Osteoblast (primary cell): ENCODE results near the gene TEDC2. TPM values are rescaled to one million over a fixed set of nuclear protein-coding genes. Genes with fewer than 3 reads are reported as not detected.

ENCODE experiments used
- DNase-seq: peaks from one replicate; pipeline ENCODE4 v3.0.0; 2011; ENCODE audit warnings: low spot score, mixed read lengths; ENCODE audit not compliant: insufficient read length; ENCODE audit errors: missing footprints
- H2AFZ ChIP-seq: 2 replicates; pipeline ENCODE4 v1.6.0; 2011; ENCODE audit warnings: mild to moderate bottlenecking, low read length
- H3K27ac ChIP-seq: 2 replicates; pipeline ENCODE4 v1.5.1; 2011; ENCODE audit warnings: mild to moderate bottlenecking, low read depth, low read length, moderate library complexity
- H3K27me3 ChIP-seq: 2 replicates; pipeline ENCODE4 v1.6.0; 2012; ENCODE audit warnings: mild to moderate bottlenecking, control low read depth, inconsistent platforms, low read length, moderate library complexity; ENCODE audit not compliant: insufficient read depth
- H3K36me3 ChIP-seq: 2 replicates; pipeline ENCODE4 v1.5.1; 2011; ENCODE audit warnings: mild to moderate bottlenecking, low read length, control low read depth, moderate library complexity; ENCODE audit not compliant: insufficient read depth
- H3K4me1 ChIP-seq: 2 replicates; pipeline ENCODE4 v1.5.1; 2011; ENCODE audit warnings: mild to moderate bottlenecking, low read length, control low read depth, moderate library complexity; ENCODE audit not compliant: insufficient read depth
- H3K4me2 ChIP-seq: 2 replicates; pipeline ENCODE4 v1.6.0; 2011; ENCODE audit warnings: mild to moderate bottlenecking, low read length; ENCODE audit not compliant: insufficient read depth
- H3K4me3 ChIP-seq: fragments of 200-600 bp; sonication (generic); 3 replicates; pipeline ENCODE4 v1.5.1; 2012; ENCODE audit warnings: mild to moderate bottlenecking, low read length, inconsistent platforms; ENCODE audit not compliant: insufficient read depth
- H3K79me2 ChIP-seq: 2 replicates; pipeline ENCODE4 v1.6.0; 2012; ENCODE audit warnings: mild to moderate bottlenecking, low read length, control low read depth, inconsistent platforms; ENCODE audit not compliant: insufficient read depth
- H3K9me3 ChIP-seq: 2 replicates; pipeline ENCODE4 v1.5.1; 2011; ENCODE audit warnings: low read depth, low read length, control low read depth
- H4K20me1 ChIP-seq: 2 replicates; pipeline ENCODE4 v1.6.0; 2012; ENCODE audit warnings: mild to moderate bottlenecking, low read length, control low read depth; ENCODE audit not compliant: insufficient read depth
- CTCF ChIP-seq: IDR thresholded peaks from 2 replicates; pipeline ENCODE4 v1.5.1; 2011; ENCODE audit warnings: mild to moderate bottlenecking, low read depth, low read length, moderate library complexity; ENCODE audit errors: extremely low read depth
- total RNA-seq: library from RNA; depleted of rRNA; stranded (reverse); fragments of >200 nt; gene quantifications from 2 replicates; pipeline ENCODE4 v1.2.3, GENCODE V29; 2012

Gene TEDC2
- total RNA-seq, 1 donor: 5.1 TPM

GRCh38 chr16:2497116-2497630 is 37.3 kb downstream of the TEDC2 start:
- peak overlapping the region; percentile 29 for H2AFZ ChIP-seq
- no peak overlapping the region for H3K4me3 ChIP-seq
- peaks cover 10% of the 10 kb centered on the region for H3K4me1 ChIP-seq
- no peaks in the 10 kb centered on the region for H3K9me3 ChIP-seq
- DNase-seq: peak; percentile 89
- H3K4me2 ChIP-seq: no peak overlapping the region
- H4K20me1 ChIP-seq: peaks cover 28% of the 10 kb centered on the region
- TF ChIP-seq CTCF: no peak
- H3K27ac ChIP-seq: no peak overlapping the region
- no peaks in the 10 kb centered on the region for H3K27me3 ChIP-seq
- no peaks in the 10 kb centered on the region for H3K79me2 ChIP-seq
- peaks cover 15% of the 10 kb centered on the region for H3K36me3 ChIP-seq

GRCh38 chr16:2497695-2498484 is 38.0 kb downstream of the TEDC2 start:
- no peaks in the 10 kb centered on the region for H3K27me3 ChIP-seq
- H3K4me1 ChIP-seq: peaks cover 16% of the 10 kb centered on the region
- H3K4me3 ChIP-seq: no peak overlapping the region
- no peak overlapping the region for H2AFZ ChIP-seq
- H3K27ac ChIP-seq: no peak overlapping the region
- no peaks in the 10 kb centered on the region for H3K79me2 ChIP-seq
- DNase-seq: no peak
- H3K9me3 ChIP-seq: no peaks in the 10 kb centered on the region
- H3K36me3 ChIP-seq: peaks cover 15% of the 10 kb centered on the region
- peaks cover 35% of the 10 kb centered on the region for H4K20me1 ChIP-seq
- no peak overlapping the region for H3K4me2 ChIP-seq
- TF ChIP-seq CTCF: no peak

GRCh38 chr16:2498531-2499253 is 38.8 kb downstream of the TEDC2 start:
- no peak for TF ChIP-seq CTCF
- H3K4me1 ChIP-seq: peaks cover 17% of the 10 kb centered on the region
- no peaks in the 10 kb centered on the region for H3K27me3 ChIP-seq
- H3K36me3 ChIP-seq: peaks cover 15% of the 10 kb centered on the region
- no peak overlapping the region for H2AFZ ChIP-seq
- no peak overlapping the region for H3K27ac ChIP-seq
- H3K79me2 ChIP-seq: no peaks in the 10 kb centered on the region
- peak; percentile 70 for DNase-seq
- peaks cover 35% of the 10 kb centered on the region for H4K20me1 ChIP-seq
- no peaks in the 10 kb centered on the region for H3K9me3 ChIP-seq
- no peak overlapping the region for H3K4me2 ChIP-seq
- H3K4me3 ChIP-seq: no peak overlapping the region

GRCh38 chr16:2499454-2499853 is 39.5 kb downstream of the TEDC2 start:
- Histone ChIP-seq H3K79me2 (no peaks in the 10 kb centered on the region), H3K4me3 (no peak overlapping the region), H3K27me3 (no peaks in the 10 kb centered on the region), H3K27ac (no peak overlapping the region), H3K9me3 (no peaks in the 10 kb centered on the region), H3K36me3 (peaks cover 15% of the 10 kb centered on the region), H3K4me1 (peaks cover 17% of the 10 kb centered on the region), H4K20me1 (peaks cover 35% of the 10 kb centered on the region), H3K4me2 (no peak overlapping the region), H2AFZ (no peak overlapping the region)
- DNase-seq: peak; percentile 65
- TF ChIP-seq CTCF: no peak
